ENCODE results near the gene SLC26A9. TPM values are rescaled to one million over a fixed set of nuclear protein-coding genes. Genes with fewer than 3 reads are reported as not detected.
A peak's percentile ranks its signal among the peaks of the same experiment; 100 is the strongest.

SLC26A9 gene
- 25.4 TPM for total RNA-seq
- long read RNA-seq, partial matches to known transcripts = 17 of 24 reads
- long read RNA-seq, other reads (novel, unspliced or antisense) = 7 of 24 reads

- ATAC-seq (no peak), DNase-seq (ENCODE audit: missing footprints) (no peak)
- intact Hi-C loops (cut with DNase I) = no loop called here
Measured at GRCh38 chr1:205943245-205943644, at the start of gene SLC26A9. Gene SLC26A9 (minus strand): TSS chr1:205943456. CDS start chr1:205935820, 7,636 bp downstream.

GRCh38 chr1:205992218-205992882 lies 49.1 kb upstream of the SLC26A9 start:
- ATAC-seq = no peak
- intact Hi-C loops (cut with DNase I) = no loop called here
- DNase-seq (ENCODE audit: missing footprints) = no peak

- DNase-seq (ENCODE audit: missing footprints) = no peak
- intact Hi-C loops (cut with DNase I) = no loop called here
- ATAC-seq = no peak
Measured at GRCh38 chr1:205991237-205991636, 48.0 kb upstream of the SLC26A9 start.

GRCh38 chr1:205990226-205990625 lies 47.0 kb upstream of the SLC26A9 start:
- ATAC-seq (no peak), DNase-seq (ENCODE audit: missing footprints) (no peak)
- intact Hi-C loops (cut with DNase I) = no loop called here

GRCh38 chr1:205989786-205990185 lies 46.5 kb upstream of the SLC26A9 start:
- DNase-seq (ENCODE audit: missing footprints) (no peak), ATAC-seq (no peak)
- intact Hi-C loops (cut with DNase I) = no loop called here

- intact Hi-C loops (cut with DNase I) = no loop called here
- no peak for DNase-seq (ENCODE audit: missing footprints)
- no peak for ATAC-seq
Measured at GRCh38 chr1:205988585-205988995, 45.3 kb upstream of the SLC26A9 start.

GRCh38 chr1:205986861-205987260 lies 43.6 kb upstream of the SLC26A9 start:
- intact Hi-C loops (cut with DNase I) = no loop called here
- no peak for ATAC-seq
- DNase-seq (ENCODE audit: missing footprints) = no peak

- DNase-seq (ENCODE audit: missing footprints) = no peak
- intact Hi-C loops (cut with DNase I) = no loop called here
- ATAC-seq = no peak
Measured at GRCh38 chr1:205986292-205986691, 43.0 kb upstream of the SLC26A9 start.

GRCh38 chr1:205985330-205986005 lies 42.2 kb upstream of the SLC26A9 start:
- intact Hi-C loops (cut with DNase I) = no loop called here
- ATAC-seq = no peak
- no peak for DNase-seq (ENCODE audit: missing footprints)

- intact Hi-C loops (cut with DNase I) = loop anchor here (1.0 kb wide), 1 partner anchor 122 kb away; no protein-coding TSS in a partner anchor
- DNase-seq (ENCODE audit: missing footprints) (peak; percentile 82), ATAC-seq (peak; percentile 86)
Measured at GRCh38 chr1:205983925-205984725, 40.9 kb upstream of the SLC26A9 start.

GRCh38 chr1:205981257-205981656 lies 38.0 kb upstream of the SLC26A9 start:
- DNase-seq (ENCODE audit: missing footprints) (no peak), ATAC-seq (no peak)
- intact Hi-C loops (cut with DNase I) = no loop called here

- intact Hi-C loops (cut with DNase I) = no loop called here
- no peak for DNase-seq (ENCODE audit: missing footprints)
- ATAC-seq = no peak
Measured at GRCh38 chr1:205980237-205980870, 37.1 kb upstream of the SLC26A9 start.

GRCh38 chr1:205979301-205979700 lies 36.0 kb upstream of the SLC26A9 start:
- no peak for DNase-seq (ENCODE audit: missing footprints)
- intact Hi-C loops (cut with DNase I) = loop anchor here (5.0 kb wide), 1 partner anchor 387 kb away; no protein-coding TSS in a partner anchor
- ATAC-seq = no peak

- DNase-seq (ENCODE audit: missing footprints) = no peak
- intact Hi-C loops (cut with DNase I) = loop anchor here (5.0 kb wide), 1 partner anchor 386 kb away; no protein-coding TSS in a partner anchor
- no peak for ATAC-seq
Measured at GRCh38 chr1:205978676-205979075, 35.4 kb upstream of the SLC26A9 start.

- DNase-seq (ENCODE audit: missing footprints) (no peak), ATAC-seq (peak; percentile 77)
Measured at GRCh38 chr1:205977402-205978014, 34.3 kb upstream of the SLC26A9 start.

GRCh38 chr1:205976708-205977401 lies 33.6 kb upstream of the SLC26A9 start:
- intact Hi-C loops (cut with DNase I) = loop anchor here (1.0 to 5.0 kb wide), 4 partner anchors 58 to 385 kb away; no protein-coding TSS in a partner anchor
- ATAC-seq (peak; percentile 91), DNase-seq (ENCODE audit: missing footprints) (peak; percentile 77)

More at GRCh38 chr1:205977402-205978014, 34.3 kb upstream of the SLC26A9 start:
- intact Hi-C loops (cut with DNase I) = loop anchor here (1.0 to 5.0 kb wide), 4 partner anchors 58 to 385 kb away; no protein-coding TSS in a partner anchor

- ATAC-seq (no peak), DNase-seq (ENCODE audit: missing footprints) (no peak)
- intact Hi-C loops (cut with DNase I) = loop anchor here (2.0 to 5.0 kb wide), 2 partner anchors 185 to 384 kb away; no protein-coding TSS in a partner anchor
Measured at GRCh38 chr1:205976036-205976435, 32.8 kb upstream of the SLC26A9 start.
